H1 (cell line): ENCODE results near the gene MTCH1. TPM values are rescaled to one million over a fixed set of nuclear protein-coding genes. Genes with fewer than 3 reads are reported as not detected.

Experiments
- ATF3 ChIP-seq: IDR thresholded peaks from 2 replicates; pipeline ENCODE4 v1.6.1; 2011; ENCODE audit warnings: low read depth, mild to moderate bottlenecking, low read length; ENCODE audit not compliant: insufficient read depth
- BCL11A ChIP-seq, 2 experiments: IDR thresholded peaks; one replicate each; pipeline ENCODE4 v1.6.1; 2011; ENCODE audit warnings: low read depth in 2 of 2, low read length in 2 of 2, mild to moderate bottlenecking in 2 of 2
- BRCA1 ChIP-seq: IDR thresholded peaks from 2 replicates; pipeline ENCODE4 v1.6.1; 2012; ENCODE audit warnings: low read depth, low read length, improper control_type of control experiment
- CREB1 ChIP-seq: IDR thresholded peaks from 2 replicates; pipeline ENCODE4 v1.6.1; 2012; ENCODE audit warnings: inconsistent platforms
- CTBP2 ChIP-seq: IDR thresholded peaks from 2 replicates; pipeline ENCODE4 v1.7.0; 2011; ENCODE audit warnings: borderline replicate concordance, mild to moderate bottlenecking, moderate library complexity, mixed read lengths, low read length; ENCODE audit not compliant: insufficient read depth, insufficient read length
- E2F6 ChIP-seq: IDR thresholded peaks from 2 replicates; pipeline ENCODE4 v1.6.1; 2012; ENCODE audit warnings: inconsistent platforms
- EP300 ChIP-seq, 2 experiments: IDR thresholded peaks; 1 replicate in 1 of 2; 2 replicates in 1 of 2; pipeline ENCODE4 v1.6.1; 2011 to 2012; ENCODE audit warnings: low read depth in 2 of 2, low read length in 2 of 2, mild to moderate bottlenecking in 2 of 2, borderline replicate concordance in 1 of 2, inconsistent platforms in 1 of 2, moderate library complexity in 1 of 2
- EZH2 ChIP-seq: fragments of 200-600 bp; sonication (generic); IDR thresholded peaks from 2 replicates; pipeline ENCODE4 v1.7.1; 2012; ENCODE audit warnings: low read depth, mild to moderate bottlenecking, moderate library complexity, low read length, inconsistent platforms; ENCODE audit not compliant: severe bottlenecking
- KDM4A ChIP-seq: IDR thresholded peaks from one replicate; pipeline ENCODE4 v1.7.1; 2012; ENCODE audit warnings: low read depth, mild to moderate bottlenecking, moderate library complexity, low read length, inconsistent platforms; ENCODE audit not compliant: severe bottlenecking
- MAX ChIP-seq: IDR thresholded peaks from 2 replicates; pipeline ENCODE4 v1.6.1; 2012; ENCODE audit warnings: inconsistent platforms
- NANOG ChIP-seq: IDR thresholded peaks from 2 replicates; pipeline ENCODE4 v1.6.1; 2011; ENCODE audit warnings: low read length, low read depth, mild to moderate bottlenecking, inconsistent platforms; ENCODE audit not compliant: insufficient read depth, poor library complexity, severe bottlenecking
- POLR2A ChIP-seq, 2 experiments: IDR thresholded peaks; 1 replicate in 1 of 2; 2 replicates in 1 of 2; pipeline ENCODE4 v1.6.1; 2011; ENCODE audit warnings: low read depth in 2 of 2, low read length in 2 of 2, mild to moderate bottlenecking in 2 of 2; ENCODE audit errors: control extremely low read depth in 1 of 2
- RNF2 ChIP-seq: fragments of 200-900, 300-1000 bp; sonication (generic); IDR thresholded peaks from 2 replicates; pipeline ENCODE4 v1.7.1; 2016; ENCODE audit warnings: borderline replicate concordance, low read depth, mild to moderate bottlenecking, antibody characterized with exemption, low read length; ENCODE audit not compliant: poor library complexity, severe bottlenecking; ENCODE audit errors: missing control alignments
- RXRA ChIP-seq: IDR thresholded peaks from 2 replicates; pipeline ENCODE4 v1.6.1; 2011; ENCODE audit warnings: low read depth, mild to moderate bottlenecking, low read length, moderate library complexity; ENCODE audit not compliant: insufficient read depth
- SAP30 ChIP-seq: fragments of 300-600 bp; sonication (generic); IDR thresholded peaks from 2 replicates; pipeline ENCODE4 v1.7.1; 2012; ENCODE audit warnings: low read length, moderate library complexity, mild to moderate bottlenecking, inconsistent platforms; ENCODE audit not compliant: insufficient read depth, insufficient replicate concordance
- SIRT6 ChIP-seq: IDR thresholded peaks from one replicate; pipeline ENCODE4 v1.7.1; 2012; ENCODE audit warnings: low read length, inconsistent platforms
- SP1 ChIP-seq: IDR thresholded peaks from 2 replicates; pipeline ENCODE4 v1.6.1; 2011; ENCODE audit warnings: low read depth, low read length
- SRF ChIP-seq: IDR thresholded peaks from 2 replicates; pipeline ENCODE4 v1.6.1; 2011; ENCODE audit warnings: mild to moderate bottlenecking, low read depth, low read length, moderate library complexity
- SUZ12 ChIP-seq: fragments of 200-600 bp; sonication (generic); IDR thresholded peaks from 2 replicates; pipeline ENCODE4 v1.6.1; 2012; ENCODE audit warnings: mild to moderate bottlenecking, inconsistent platforms, low read length, moderate library complexity, mixed read lengths
- TBP ChIP-seq: IDR thresholded peaks from 2 replicates; pipeline ENCODE4 v1.6.1; 2011; ENCODE audit warnings: low read depth, low read length, improper control_type of control experiment
- TEAD4 ChIP-seq: IDR thresholded peaks from 2 replicates; pipeline ENCODE4 v1.6.1; 2012; ENCODE audit warnings: low read depth, low read length, inconsistent platforms, mixed read lengths
- ZNF274 ChIP-seq: IDR thresholded peaks from 2 replicates; pipeline ENCODE4 v1.7.0; 2012; ENCODE audit warnings: low read length, borderline replicate concordance; ENCODE audit errors: extremely low read depth
- polyA plus RNA-seq, 7 experiments: library from polyadenylated mRNA; depleted of rRNA in 3 of 7; stranded (reverse) in 5 of 7; unstranded in 2 of 7; fragments of >200 nt in 5 of 7; fragments of 200-250 nt in 2 of 7; gene quantifications; 1 replicate in 5 of 7; 2 replicates in 1 of 7; 4 replicates in 1 of 7; pipeline versions ENCODE4 v1.2.1 to v1.2.3, GENCODE V29; 2011 to 2013; ENCODE audit warnings: missing spikeins in 2 of 7, mixed read lengths in 2 of 7
- total RNA-seq: library from RNA; stranded (reverse); fragmentation: NEBNext Ultra II Directional; extraction: Animal tissue kit (Norgen Biotek cat#: 25700); gene quantifications from 2 replicates; pipeline ENCODE4 v1.2.1, GENCODE V29; 2021

Gene MTCH1
- total and polyA plus RNA-seq, 2 of the 8 experiments (the other 6 are each of a cell fraction or from before 2014, with no cell fraction given), result 169 to 214 TPM

DNA sequence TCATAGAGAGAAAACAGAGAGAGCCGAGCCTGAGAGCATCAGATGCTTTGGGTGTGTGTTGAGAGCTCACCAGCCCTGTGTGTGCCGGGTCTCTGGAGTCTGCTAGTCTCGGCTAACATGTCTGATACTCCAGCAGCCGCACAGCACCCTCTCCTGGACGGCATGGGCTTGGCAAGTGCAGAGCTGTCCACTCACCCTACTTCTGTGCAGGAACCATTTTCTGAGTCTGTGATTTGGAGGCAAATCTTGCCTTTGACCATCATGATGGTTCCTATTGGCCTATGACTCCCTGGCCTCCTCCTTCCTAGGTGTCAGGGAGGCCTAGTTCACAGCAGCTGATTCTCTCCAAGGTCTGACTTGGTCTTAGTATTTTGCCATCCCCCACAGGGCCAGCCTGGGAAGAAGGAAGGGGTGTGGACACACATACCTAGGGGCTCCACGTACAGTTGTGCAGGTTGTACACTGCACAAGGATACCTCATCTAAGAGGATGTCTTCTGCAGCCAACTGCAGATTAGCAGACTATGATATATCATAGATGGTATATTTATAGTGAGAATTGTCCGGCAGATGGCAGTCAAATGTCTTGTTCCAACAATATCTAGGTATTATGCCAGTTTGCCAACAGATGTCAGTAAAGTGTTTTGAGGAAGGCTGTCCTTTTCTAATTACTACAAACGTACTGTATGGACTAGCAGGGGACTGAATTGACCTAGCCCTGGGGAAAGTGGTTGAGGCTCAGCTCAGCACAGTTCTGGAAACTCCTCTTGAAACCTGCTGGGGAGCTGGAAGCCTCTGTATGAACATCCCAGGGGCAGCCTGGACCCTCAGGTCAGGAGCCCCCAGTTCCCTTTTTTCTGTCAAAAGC is 32.4 kb upstream of the MTCH1 start (continued):
- no peak for TF ChIP-seq RXRA
- TF ChIP-seq SAP30, result no peak
- no peak for TF ChIP-seq RNF2
- TF ChIP-seq SRF, result no peak
- no peak for TF ChIP-seq NANOG
- no peak for TF ChIP-seq KDM4A
- no peak for TF ChIP-seq SP1
- no peak for TF ChIP-seq MAX
- TF ChIP-seq CREB1, result no peak
- TF ChIP-seq EZH2, result no peak
- TF ChIP-seq E2F6, result no peak
- no peak for TF ChIP-seq ATF3
- TF ChIP-seq CTBP2, result no peak
- no peak for TF ChIP-seq POLR2A (IDR thresholded peaks at IDR 0.05; ENCODE audit: control extremely low read depth in 1 of 2, low read depth in 2 of 2, low read length in 2 of 2)
- TF ChIP-seq SUZ12, result no peak
- no peak for TF ChIP-seq ZNF274
- TF ChIP-seq TEAD4, result peak; percentile 73
- no peak for TF ChIP-seq EP300 (IDR thresholded peaks at IDR 0.05; ENCODE audit: borderline replicate concordance in 1 of 2, low read depth in 2 of 2, low read length in 2 of 2)
- no peak; the same call in 1 of the 2 replicates for TF ChIP-seq TBP
- no peak for TF ChIP-seq BCL11A (IDR thresholded peaks at IDR 0.05; ENCODE audit: low read depth in 2 of 2, low read length in 2 of 2)
- TF ChIP-seq SIRT6, result no peak
- TF ChIP-seq BRCA1, result no peak
